ENCODE measurements around the gene LRRC25.

GRCh38 chr19:18442941-18443340 lies 45.5 kb upstream of the LRRC25 start:
- TF ChIP-seq, protein P1, sequence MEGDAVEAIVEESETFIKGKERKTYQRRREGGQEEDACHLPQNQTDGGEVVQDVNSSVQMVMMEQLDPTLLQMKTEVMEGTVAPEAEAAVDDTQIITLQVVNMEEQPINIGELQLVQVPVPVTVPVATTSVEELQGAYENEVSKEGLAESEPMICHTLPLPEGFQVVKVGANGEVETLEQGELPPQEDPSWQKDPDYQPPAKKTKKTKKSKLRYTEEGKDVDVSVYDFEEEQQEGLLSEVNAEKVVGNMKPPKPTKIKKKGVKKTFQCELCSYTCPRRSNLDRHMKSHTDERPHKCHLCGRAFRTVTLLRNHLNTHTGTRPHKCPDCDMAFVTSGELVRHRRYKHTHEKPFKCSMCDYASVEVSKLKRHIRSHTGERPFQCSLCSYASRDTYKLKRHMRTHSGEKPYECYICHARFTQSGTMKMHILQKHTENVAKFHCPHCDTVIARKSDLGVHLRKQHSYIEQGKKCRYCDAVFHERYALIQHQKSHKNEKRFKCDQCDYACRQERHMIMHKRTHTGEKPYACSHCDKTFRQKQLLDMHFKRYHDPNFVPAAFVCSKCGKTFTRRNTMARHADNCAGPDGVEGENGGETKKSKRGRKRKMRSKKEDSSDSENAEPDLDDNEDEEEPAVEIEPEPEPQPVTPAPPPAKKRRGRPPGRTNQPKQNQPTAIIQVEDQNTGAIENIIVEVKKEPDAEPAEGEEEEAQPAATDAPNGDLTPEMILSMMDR (IDR thresholded peaks at IDR 0.05): no peak
- TF ChIP-seq POLR2A (IDR thresholded peaks at IDR 0.05): no peak
- TF ChIP-seq POLR2AphosphoS5 (IDR thresholded peaks at IDR 0.05): no peak

Measured in breast epithelium (tissue), 3 donors.